GM23338 (cell line): ENCODE results near the gene MYO7B. TPM values are rescaled to one million over a fixed set of nuclear protein-coding genes. Genes with fewer than 3 reads are reported as not detected.

Experiments
- ATAC-seq: fragments of 200-7000 bp; cut with Tn5 transposase; 3 replicates; pipeline ENCODE4 v1.9.1; 2020
- DNase-seq: peaks from one replicate; pipeline ENCODE4 v3.0.0-alpha.2; 2015; ENCODE audit warnings: low spot score
- H2AFZ ChIP-seq: fragments of 200-600 bp; sonication (generic); 2 replicates; pipeline ENCODE4 v1.8.0; 2016; ENCODE audit warnings: antibody characterized with exemption, mild to moderate bottlenecking, moderate library complexity
- H3F3A ChIP-seq: fragments of 200-600 bp; sonication (generic); replicated peaks from 2 replicates; pipeline ENCODE4 v1.8.0; 2017; ENCODE audit warnings: antibody characterized with exemption, mixed run types, low read depth
- H3K27ac ChIP-seq: fragments of 200-600 bp; sonication (generic); 2 replicates; pipeline ENCODE4 v1.6.1; 2016; ENCODE audit warnings: low read depth
- H3K27me3 ChIP-seq: fragments of 200-600 bp; sonication (generic); 2 replicates; pipeline ENCODE4 v1.8.0; 2016; ENCODE audit warnings: mild to moderate bottlenecking, mixed run types, moderate library complexity; ENCODE audit not compliant: insufficient read depth
- H3K36me3 ChIP-seq: fragments of 200-600 bp; sonication (generic); 2 replicates; pipeline ENCODE4 v1.8.0; 2016; ENCODE audit warnings: mild to moderate bottlenecking; ENCODE audit not compliant: insufficient read depth
- H3K4me1 ChIP-seq: fragments of 200-600 bp; sonication (generic); 2 replicates; pipeline ENCODE4 v1.8.0; 2016; ENCODE audit warnings: mild to moderate bottlenecking, moderate library complexity; ENCODE audit not compliant: insufficient read depth
- H3K4me2 ChIP-seq: fragments of 200-600 bp; sonication (generic); 2 replicates; pipeline ENCODE4 v1.7.1; 2017; ENCODE audit warnings: mixed run types
- H3K4me3 ChIP-seq: fragments of 200-600 bp; sonication (generic); 2 replicates; pipeline ENCODE4 v1.6.1; 2016; ENCODE audit warnings: mixed run types
- H3K79me2 ChIP-seq: fragments of 200-600 bp; sonication (generic); replicated peaks from 2 replicates; pipeline ENCODE4 v1.8.0; 2017; ENCODE audit warnings: mild to moderate bottlenecking; ENCODE audit not compliant: insufficient read depth
- H3K9me2 ChIP-seq: fragments of 200-600 bp; sonication (generic); 2 replicates; pipeline ENCODE4 v1.8.0; 2017; ENCODE audit not compliant: insufficient read depth
- H4K20me1 ChIP-seq: fragments of 200-600 bp; sonication (generic); replicated peaks from 2 replicates; pipeline ENCODE4 v1.8.0; 2017; ENCODE audit warnings: mild to moderate bottlenecking; ENCODE audit not compliant: insufficient read depth
- H3K27ac Mint-ChIP-seq: 2 replicates; pipeline ENCODE4 v1.8.0; 2020; ENCODE audit warnings: inconsistent platforms, mild to moderate bottlenecking, moderate library complexity, mixed read lengths
- H3K27me3 Mint-ChIP-seq: 3 replicates; pipeline ENCODE4 v1.8.0; 2022; ENCODE audit warnings: low read depth, mild to moderate bottlenecking, moderate library complexity, mixed read lengths, inconsistent platforms; ENCODE audit not compliant: insufficient read depth, poor library complexity
- H3K36me3 Mint-ChIP-seq: 3 replicates; pipeline ENCODE4 v1.8.0; 2021; ENCODE audit warnings: low read depth, mild to moderate bottlenecking, inconsistent platforms, moderate library complexity, mixed read lengths
- H3K4me1 Mint-ChIP-seq: 3 replicates; pipeline ENCODE4 v1.8.0; 2020; ENCODE audit warnings: mild to moderate bottlenecking, inconsistent platforms, mixed read lengths
- H3K4me3 Mint-ChIP-seq: 3 replicates; pipeline ENCODE4 v1.8.0; 2021; ENCODE audit warnings: moderate library complexity, mild to moderate bottlenecking, inconsistent platforms, mixed read lengths
- H3K9me3 Mint-ChIP-seq: 3 replicates; pipeline ENCODE4 v1.8.0; 2020; ENCODE audit warnings: moderate library complexity, mild to moderate bottlenecking, inconsistent platforms, mixed read lengths
- CREB1 ChIP-seq: fragments of 250-450 bp; sonication (Bioruptor Pico); IDR thresholded peaks from 2 replicates; pipeline ENCODE4 v1.5.0; 2020; ENCODE audit warnings: low read depth, mild to moderate bottlenecking, moderate library complexity
- CTCF ChIP-seq, 2 experiments: fragments of 200-600 bp in 1 of 2; sonication (generic) in 1 of 2; conservative IDR thresholded peaks; 2 replicates each; pipeline versions ENCODE4 v1.5.1 to v1.6.1; 2016 to 2017; ENCODE audit warnings: antibody characterized with exemption in 2 of 2, low read depth in 2 of 2, mild to moderate bottlenecking in 2 of 2, moderate library complexity in 1 of 2
- EZH2 ChIP-seq: fragments of 200-600 bp; sonication (generic); IDR thresholded peaks from one replicate; pipeline ENCODE4 v1.8.0; 2017; ENCODE audit warnings: antibody characterized with exemption, mild to moderate bottlenecking, low read depth; ENCODE audit not compliant: unreplicated experiment
- EZH2phosphoT487 ChIP-seq: fragments of 200-600 bp; sonication (generic); IDR thresholded peaks from one replicate; pipeline ENCODE4 v1.8.1; 2018; ENCODE audit warnings: antibody characterized with exemption; ENCODE audit not compliant: unreplicated experiment
- JUNB ChIP-seq: IDR thresholded peaks from one replicate; pipeline ENCODE4 v1.6.1; 2016; ENCODE audit warnings: antibody characterized with exemption; ENCODE audit not compliant: unreplicated experiment
- POLR2AphosphoS5 ChIP-seq: IDR thresholded peaks from 2 replicates; pipeline ENCODE4 v1.6.1; 2016; ENCODE audit warnings: antibody characterized with exemption, low read depth
- STAT1 ChIP-seq: IDR thresholded peaks from one replicate; pipeline ENCODE4 v1.6.1; 2016; ENCODE audit warnings: antibody characterized with exemption; ENCODE audit not compliant: unreplicated experiment
- ZNF114 ChIP-seq: fragments of 250-450 bp; sonication (Bioruptor Pico); IDR thresholded peaks from 2 replicates; pipeline ENCODE4 v1.5.0; 2020; ENCODE audit warnings: mild to moderate bottlenecking, moderate library complexity
- ZNF331 ChIP-seq: fragments of 250-450 bp; sonication (Bioruptor Pico); IDR thresholded peaks from 2 replicates; pipeline ENCODE4 v1.5.0; 2020; ENCODE audit warnings: low read depth, mild to moderate bottlenecking, moderate library complexity
- polyA plus RNA-seq: library from polyadenylated mRNA; unstranded; fragments of >200 nt; fragmentation: Nextera tagmentation; extraction: Ambion mirVana; gene quantifications from 2 replicates; pipeline ENCODE4 v1.2.1, GENCODE V29; 2016
- total RNA-seq: library from RNA; depleted of rRNA; stranded (reverse); fragments of >200 nt; shearing (Covaris generic); gene quantifications from 2 replicates; pipeline ENCODE4 v1.2.3, GENCODE V29; 2014
- TF ChIP-seq, protein P1 (sequence below): IDR thresholded peaks from 2 replicates; pipeline ENCODE4 v1.6.1; 2016; ENCODE audit warnings: antibody characterized with exemption
- TF ChIP-seq, protein P2 (sequence below): fragments of 250-450 bp; sonication (Bioruptor Pico); IDR thresholded peaks from 2 replicates; pipeline ENCODE4 v1.5.0; 2020; ENCODE audit warnings: mild to moderate bottlenecking, moderate library complexity

MYO7B gene
- total and polyA plus RNA-seq, 2 experiments from 2014 or later: not detected

GRCh38 chr2:127552846-127553245 lies 17.4 kb downstream of the MYO7B start:
- no peaks in the 10 kb centered on the region for H3K36me3 Mint-ChIP-seq
- no peak overlapping the region for H3K27ac ChIP-seq
- H3K4me1 Mint-ChIP-seq: 0 out of 3 replicates have a peak, but pooled peaks cover 3% of the 10 kb centered on the region
- no peak overlapping the region for H2AFZ ChIP-seq
- no peaks in the 10 kb centered on the region for H3F3A ChIP-seq
- H4K20me1 ChIP-seq: no peaks in the 10 kb centered on the region
- no peaks in the 10 kb centered on the region for H3K79me2 ChIP-seq
- H3K4me2 ChIP-seq: no peak overlapping the region
- H3K27me3 Mint-ChIP-seq: peaks cover 4% of the 10 kb centered on the region
- no peak for ATAC-seq
- H3K4me3 Mint-ChIP-seq: no peak overlapping the region
- no peak overlapping the region for H3K27ac Mint-ChIP-seq
- DNase-seq: no peak
- TF ChIP-seq JUNB (no peak), ZNF331 (CRISPR knock-in tag) (no peak), ZNF114 (no peak), POLR2AphosphoS5 (no peak), EZH2phosphoT487 (no peak), STAT1 (no peak), CREB1 (CRISPR knock-in tag) (no peak), CTCF (conservative IDR thresholded peaks at IDR 0.05; ENCODE audit: low read depth in 2 of 2) (no peak), EZH2 (no peak)
- TF ChIP-seq, protein P1, sequence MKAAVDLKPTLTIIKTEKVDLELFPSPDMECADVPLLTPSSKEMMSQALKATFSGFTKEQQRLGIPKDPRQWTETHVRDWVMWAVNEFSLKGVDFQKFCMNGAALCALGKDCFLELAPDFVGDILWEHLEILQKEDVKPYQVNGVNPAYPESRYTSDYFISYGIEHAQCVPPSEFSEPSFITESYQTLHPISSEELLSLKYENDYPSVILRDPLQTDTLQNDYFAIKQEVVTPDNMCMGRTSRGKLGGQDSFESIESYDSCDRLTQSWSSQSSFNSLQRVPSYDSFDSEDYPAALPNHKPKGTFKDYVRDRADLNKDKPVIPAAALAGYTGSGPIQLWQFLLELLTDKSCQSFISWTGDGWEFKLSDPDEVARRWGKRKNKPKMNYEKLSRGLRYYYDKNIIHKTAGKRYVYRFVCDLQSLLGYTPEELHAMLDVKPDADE: no peak
- TF ChIP-seq, protein P2, sequence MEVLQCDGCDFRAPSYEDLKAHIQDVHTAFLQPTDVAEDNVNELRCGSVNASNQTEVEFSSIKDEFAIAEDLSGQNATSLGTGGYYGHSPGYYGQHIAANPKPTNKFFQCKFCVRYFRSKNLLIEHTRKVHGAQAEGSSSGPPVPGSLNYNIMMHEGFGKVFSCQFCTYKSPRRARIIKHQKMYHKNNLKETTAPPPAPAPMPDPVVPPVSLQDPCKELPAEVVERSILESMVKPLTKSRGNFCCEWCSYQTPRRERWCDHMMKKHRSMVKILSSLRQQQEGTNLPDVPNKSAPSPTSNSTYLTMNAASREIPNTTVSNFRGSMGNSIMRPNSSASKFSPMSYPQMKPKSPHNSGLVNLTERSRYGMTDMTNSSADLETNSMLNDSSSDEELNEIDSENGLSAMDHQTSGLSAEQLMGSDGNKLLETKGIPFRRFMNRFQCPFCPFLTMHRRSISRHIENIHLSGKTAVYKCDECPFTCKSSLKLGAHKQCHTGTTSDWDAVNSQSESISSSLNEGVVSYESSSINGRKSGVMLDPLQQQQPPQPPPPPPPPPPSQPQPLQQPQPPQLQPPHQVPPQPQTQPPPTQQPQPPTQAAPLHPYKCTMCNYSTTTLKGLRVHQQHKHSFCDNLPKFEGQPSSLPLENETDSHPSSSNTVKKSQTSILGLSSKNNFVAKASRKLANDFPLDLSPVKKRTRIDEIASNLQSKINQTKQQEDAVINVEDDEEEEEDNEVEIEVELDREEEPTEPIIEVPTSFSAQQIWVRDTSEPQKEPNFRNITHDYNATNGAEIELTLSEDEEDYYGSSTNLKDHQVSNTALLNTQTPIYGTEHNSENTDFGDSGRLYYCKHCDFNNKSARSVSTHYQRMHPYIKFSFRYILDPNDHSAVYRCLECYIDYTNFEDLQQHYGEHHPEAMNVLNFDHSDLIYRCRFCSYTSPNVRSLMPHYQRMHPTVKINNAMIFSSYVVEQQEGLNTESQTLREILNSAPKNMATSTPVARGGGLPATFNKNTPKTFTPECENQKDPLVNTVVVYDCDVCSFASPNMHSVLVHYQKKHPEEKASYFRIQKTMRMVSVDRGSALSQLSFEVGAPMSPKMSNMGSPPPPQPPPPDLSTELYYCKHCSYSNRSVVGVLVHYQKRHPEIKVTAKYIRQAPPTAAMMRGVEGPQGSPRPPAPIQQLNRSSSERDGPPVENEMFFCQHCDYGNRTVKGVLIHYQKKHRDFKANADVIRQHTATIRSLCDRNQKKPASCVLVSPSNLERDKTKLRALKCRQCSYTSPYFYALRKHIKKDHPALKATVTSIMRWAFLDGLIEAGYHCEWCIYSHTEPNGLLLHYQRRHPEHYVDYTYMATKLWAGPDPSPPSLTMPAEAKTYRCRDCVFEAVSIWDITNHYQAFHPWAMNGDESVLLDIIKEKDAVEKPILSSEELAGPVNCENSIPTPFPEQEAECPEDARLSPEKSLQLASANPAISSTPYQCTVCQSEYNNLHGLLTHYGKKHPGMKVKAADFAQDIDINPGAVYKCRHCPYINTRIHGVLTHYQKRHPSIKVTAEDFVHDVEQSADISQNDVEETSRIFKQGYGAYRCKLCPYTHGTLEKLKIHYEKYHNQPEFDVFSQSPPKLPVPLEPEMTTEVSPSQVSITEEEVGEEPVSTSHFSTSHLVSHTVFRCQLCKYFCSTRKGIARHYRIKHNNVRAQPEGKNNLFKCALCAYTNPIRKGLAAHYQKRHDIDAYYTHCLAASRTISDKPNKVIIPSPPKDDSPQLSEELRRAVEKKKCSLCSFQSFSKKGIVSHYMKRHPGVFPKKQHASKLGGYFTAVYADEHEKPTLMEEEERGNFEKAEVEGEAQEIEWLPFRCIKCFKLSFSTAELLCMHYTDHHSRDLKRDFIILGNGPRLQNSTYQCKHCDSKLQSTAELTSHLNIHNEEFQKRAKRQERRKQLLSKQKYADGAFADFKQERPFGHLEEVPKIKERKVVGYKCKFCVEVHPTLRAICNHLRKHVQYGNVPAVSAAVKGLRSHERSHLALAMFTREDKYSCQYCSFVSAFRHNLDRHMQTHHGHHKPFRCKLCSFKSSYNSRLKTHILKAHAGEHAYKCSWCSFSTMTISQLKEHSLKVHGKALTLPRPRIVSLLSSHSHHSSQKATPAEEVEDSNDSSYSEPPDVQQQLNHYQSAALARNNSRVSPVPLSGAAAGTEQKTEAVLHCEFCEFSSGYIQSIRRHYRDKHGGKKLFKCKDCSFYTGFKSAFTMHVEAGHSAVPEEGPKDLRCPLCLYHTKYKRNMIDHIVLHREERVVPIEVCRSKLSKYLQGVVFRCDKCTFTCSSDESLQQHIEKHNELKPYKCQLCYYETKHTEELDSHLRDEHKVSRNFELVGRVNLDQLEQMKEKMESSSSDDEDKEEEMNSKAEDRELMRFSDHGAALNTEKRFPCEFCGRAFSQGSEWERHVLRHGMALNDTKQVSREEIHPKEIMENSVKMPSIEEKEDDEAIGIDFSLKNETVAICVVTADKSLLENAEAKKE (CRISPR knock-in tag): no peak
- no peaks in the 10 kb centered on the region for H3K36me3 ChIP-seq
- H3K4me3 ChIP-seq: no peak overlapping the region
- H3K9me2 ChIP-seq: 0 out of 2 replicates have a peak, but pooled peaks cover 3% of the 10 kb centered on the region
- H3K27me3 ChIP-seq: no peaks in the 10 kb centered on the region
- H3K9me3 Mint-ChIP-seq: no peaks in the 10 kb centered on the region
- 0 out of 2 replicates have a peak, but pooled peaks cover 3% of the 10 kb centered on the region for H3K4me1 ChIP-seq
